H9 (cell line): ENCODE data around the gene FAXC. TPM values are rescaled to one million over a fixed set of nuclear protein-coding genes. Genes with fewer than 3 reads are reported as not detected.
A peak's percentile ranks its signal among the peaks of the same experiment; 100 is the strongest.

Experiments
- DNase-seq: peaks from one replicate; pipeline ENCODE4 v3.0.0-alpha.2; 2017
- H2AFZ ChIP-seq: one replicate; pipeline ENCODE4 v1.6.1; 2013; ENCODE audit warnings: mild to moderate bottlenecking, low read length, control low read depth, moderate library complexity
- H2AK5ac ChIP-seq: 2 replicates; pipeline ENCODE4 v1.6.1; 2013; ENCODE audit warnings: low read length, control low read depth, mixed read lengths; ENCODE audit not compliant: insufficient read length
- H2BK120ac ChIP-seq: one replicate; pipeline ENCODE4 v1.6.1; 2013; ENCODE audit warnings: low read depth, mild to moderate bottlenecking, low read length, control low read depth, inconsistent platforms; ENCODE audit not compliant: poor library complexity, severe bottlenecking
- H2BK12ac ChIP-seq: 2 replicates; pipeline ENCODE4 v1.6.1; 2013; ENCODE audit warnings: low read length, control low read depth, mixed read lengths, low read depth; ENCODE audit not compliant: insufficient read length
- H2BK15ac ChIP-seq: 2 replicates; pipeline ENCODE4 v1.6.1; 2013; ENCODE audit warnings: low read depth, low read length, control low read depth
- H2BK20ac ChIP-seq: one replicate; pipeline ENCODE4 v1.6.1; 2013; ENCODE audit warnings: low read depth, mild to moderate bottlenecking, low read length, control low read depth, inconsistent platforms; ENCODE audit not compliant: poor library complexity, severe bottlenecking
- H2BK5ac ChIP-seq: 2 replicates; pipeline ENCODE4 v1.6.1; 2013; ENCODE audit warnings: low read length, control low read depth, mixed read lengths; ENCODE audit not compliant: insufficient read length
- H3K14ac ChIP-seq: 2 replicates; pipeline ENCODE4 v1.6.1; 2013; ENCODE audit warnings: low read length, control low read depth; ENCODE audit not compliant: insufficient read depth
- H3K18ac ChIP-seq: 2 replicates; pipeline ENCODE4 v1.6.1; 2013; ENCODE audit warnings: low read depth, mild to moderate bottlenecking, mixed read lengths, low read length, control low read depth; ENCODE audit not compliant: insufficient read length
- H3K23ac ChIP-seq: 2 replicates; pipeline ENCODE4 v1.6.1; 2013; ENCODE audit warnings: low read length, control low read depth, mixed read lengths, low read depth; ENCODE audit not compliant: insufficient read length
- H3K23me2 ChIP-seq: 2 replicates; pipeline ENCODE4 v1.6.1; 2013; ENCODE audit warnings: low read depth, mild to moderate bottlenecking, mixed read lengths, low read length, control low read depth; ENCODE audit not compliant: insufficient read length, poor library complexity, severe bottlenecking
- H3K27ac ChIP-seq: 2 replicates; pipeline ENCODE4 v1.5.1; 2013; ENCODE audit warnings: low read length, control low read depth, mixed read lengths, low read depth; ENCODE audit not compliant: insufficient read length
- H3K27me3 ChIP-seq: 2 replicates; pipeline ENCODE4 v1.6.1; 2013; ENCODE audit warnings: low read length, control low read depth, inconsistent platforms; ENCODE audit not compliant: insufficient read depth
- H3K4ac ChIP-seq: 2 replicates; pipeline ENCODE4 v1.6.1; 2013; ENCODE audit warnings: low read depth, mild to moderate bottlenecking, control low read depth, inconsistent platforms, low read length, moderate library complexity
- H3K4me1 ChIP-seq: 2 replicates; pipeline ENCODE4 v1.6.1; 2013; ENCODE audit warnings: low read length, control low read depth, inconsistent platforms; ENCODE audit not compliant: insufficient read depth
- H3K4me2 ChIP-seq: 2 replicates; pipeline ENCODE4 v1.6.1; 2013; ENCODE audit warnings: low read length, control low read depth, mixed read lengths; ENCODE audit not compliant: insufficient read length, insufficient read depth
- H3K56ac ChIP-seq: 2 replicates; pipeline ENCODE4 v1.6.1; 2013; ENCODE audit warnings: low read depth, mild to moderate bottlenecking, mixed read lengths, low read length, control low read depth; ENCODE audit not compliant: insufficient read length
- H3K79me1 ChIP-seq: 2 replicates; pipeline ENCODE4 v1.6.1; 2013; ENCODE audit warnings: low read depth, mild to moderate bottlenecking, moderate library complexity, low read length, control low read depth, inconsistent platforms; ENCODE audit not compliant: insufficient read depth, poor library complexity, severe bottlenecking
- H3K79me2 ChIP-seq: 2 replicates; pipeline ENCODE4 v1.6.1; 2013; ENCODE audit warnings: low read length, control low read depth, inconsistent platforms; ENCODE audit not compliant: insufficient read depth
- H3K9ac ChIP-seq: 2 replicates; pipeline ENCODE4 v1.6.1; 2013; ENCODE audit warnings: low read length, control low read depth, mixed read lengths; ENCODE audit not compliant: insufficient read length; ENCODE audit errors: extremely low read depth
- H3K9me3 ChIP-seq: one replicate; pipeline ENCODE4 v1.6.1; 2013; ENCODE audit warnings: low read depth, low read length, inconsistent platforms; ENCODE audit not compliant: control insufficient read depth
- H3T11ph ChIP-seq: one replicate; pipeline ENCODE4 v1.6.1; 2013; ENCODE audit warnings: mild to moderate bottlenecking, low read length, control low read depth, inconsistent platforms
- H4K20me1 ChIP-seq: one replicate; pipeline ENCODE4 v1.6.1; 2013; ENCODE audit not compliant: control insufficient read depth, insufficient read length, insufficient read depth
- H4K5ac ChIP-seq: 2 replicates; pipeline ENCODE4 v1.6.1; 2013; ENCODE audit warnings: low read depth, mild to moderate bottlenecking, mixed read lengths, low read length, control low read depth; ENCODE audit not compliant: insufficient read length
- H4K8ac ChIP-seq: replicated peaks from 2 replicates; pipeline ENCODE4 v1.6.1; 2013; ENCODE audit warnings: low read length, control low read depth, mixed read lengths, low read depth; ENCODE audit not compliant: insufficient read length
- H4K91ac ChIP-seq: 2 replicates; pipeline ENCODE4 v1.6.1; 2013; ENCODE audit warnings: low read depth, mild to moderate bottlenecking, moderate library complexity, mixed read lengths, low read length, control low read depth; ENCODE audit not compliant: insufficient read length
- H3K27ac Mint-ChIP-seq, 3 experiments: 2 replicates in 2 of 3; 3 replicates in 1 of 3; pipeline ENCODE4 v1.8.0; 2020 to 2021; ENCODE audit warnings: mixed read lengths in 3 of 3, mild to moderate bottlenecking in 1 of 3, moderate library complexity in 1 of 3
- H3K27me3 Mint-ChIP-seq: 2 replicates; pipeline ENCODE4 v1.8.0; 2021; ENCODE audit warnings: low read depth, mild to moderate bottlenecking, moderate library complexity, mixed read lengths
- H3K36me3 Mint-ChIP-seq, 3 experiments: 2 replicates in 2 of 3; 3 replicates in 1 of 3; pipeline ENCODE4 v1.8.0; 2020 to 2021; ENCODE audit warnings: low read depth in 3 of 3, mixed read lengths in 3 of 3; ENCODE audit not compliant: insufficient read depth in 1 of 3
- H3K4me1 Mint-ChIP-seq, 2 experiments: 2 replicates each; pipeline ENCODE4 v1.8.0; 2020; ENCODE audit warnings: mixed read lengths in 2 of 2
- H3K4me3 Mint-ChIP-seq, 2 experiments: 2 replicates in 1 of 2; 3 replicates in 1 of 2; pipeline ENCODE4 v1.8.0; 2020 to 2021; ENCODE audit warnings: mild to moderate bottlenecking in 2 of 2, mixed read lengths in 2 of 2, moderate library complexity in 1 of 2
- H3K9me3 Mint-ChIP-seq, 2 experiments: 2 replicates in 1 of 2; 3 replicates in 1 of 2; pipeline ENCODE4 v1.8.0; 2020; ENCODE audit warnings: mild to moderate bottlenecking in 2 of 2, mixed read lengths in 2 of 2, moderate library complexity in 1 of 2
- CTCF ChIP-seq: fragments of 200-600 bp; sonication (generic); conservative IDR thresholded peaks from 3 replicates; pipeline ENCODE4 v1.8.0; 2021; ENCODE audit warnings: antibody characterized with exemption, mild to moderate bottlenecking
- WGBS: extraction: QIAGEN DNeasy Blood & Tissue Kit; methylation state at CpG from one replicate; pipeline ENCODE4 v1.1.7; 2013; ENCODE audit warnings: missing lambda C conversion rate, low lambda C conversion rate, mixed read lengths; ENCODE audit not compliant: insufficient read length; ENCODE audit errors: extremely low coverage; 5-methylcytosine and 5-hydroxymethylcytosine counted together
- total RNA-seq: library from RNA; stranded (reverse); gene quantifications from 2 replicates; pipeline ENCODE4 v1.2.1, GENCODE V29; 2021

FAXC gene
- total RNA-seq, 1 experiment from 2014 or later: 17.2 TPM

- Histone ChIP-seq H2AK5ac (no peak overlapping the region), H4K20me1 (no peaks in the 10 kb centered on the region), H2BK20ac (no peak overlapping the region), H3T11ph (peak overlapping the region; percentile 83), H3K14ac (peak overlapping the region; percentile 89; the same call in 1 of the 2 replicates), H2BK15ac (no peak overlapping the region), H3K79me1 (no peaks in the 10 kb centered on the region), H4K91ac (no peak overlapping the region), H4K5ac (peak overlapping the region; percentile 78), H3K4me2 (no peak overlapping the region), H2BK120ac (peak overlapping the region; percentile 96), H3K23me2 (no peaks in the 10 kb centered on the region), H4K8ac (no peak overlapping the region), H3K23ac (no peak overlapping the region), H3K9me3 (no peaks in the 10 kb centered on the region), H2BK5ac (no peak overlapping the region), H3K56ac (no peak overlapping the region), H3K18ac (peak overlapping the region; percentile 90), H3K27me3 (no peaks in the 10 kb centered on the region), H3K27ac (no peak overlapping the region), H3K9ac (peak overlapping the region; percentile 36), H2BK12ac (peak overlapping the region; percentile 57), H2AFZ (no peak overlapping the region), H3K4ac (no peak overlapping the region; the same call in 1 of the 2 replicates), H3K4me1 (peaks cover 4% of the 10 kb centered on the region; the same call in 1 of the 2 replicates), H3K79me2 (no peaks in the 10 kb centered on the region)
- Mint-ChIP-seq H3K27me3 (no peaks in the 10 kb centered on the region), H3K36me3 (peaks cover 0 to 16% (median 4%) of the 10 kb centered on the region in 3 experiments; a peak in 4 of 7 replicates), H3K9me3 (no peaks in the 10 kb centered on the region), H3K4me1 (peaks cover 18% of the 10 kb centered on the region in 2 experiments), H3K4me3 (no peak overlapping the region), H3K27ac (peak overlapping the region in 1 of 3 experiments; percentile 84; a peak in 2 of 7 replicates)
- peak; percentile 75 for TF ChIP-seq CTCF
- no CpG with 5 or more reads among the region's 2 CpGs for WGBS
- peak; percentile 37 for DNase-seq
These were observed 14.8 kb downstream of the FAXC start for GRCh38 chr6:99334526-99335127.
